IMR-90 (cell line): ENCODE data around the gene RANBP9.
A peak's percentile ranks its signal among the peaks of the same experiment; 100 is the strongest.

ENCODE experiments used
- CEBPB ChIP-seq: IDR thresholded peaks from 2 replicates; pipeline ENCODE4 v1.6.1; 2012; ENCODE audit warnings: low read depth, low read length, improper control_type of control experiment
- CHD1 ChIP-seq: IDR thresholded peaks from 2 replicates; pipeline ENCODE4 v1.6.1; 2012; ENCODE audit warnings: low read depth, low read length, improper control_type of control experiment
- FOS ChIP-seq: fragments of 150-350 bp; IDR thresholded peaks from 2 replicates; pipeline ENCODE4 v1.6.1; 2016; ENCODE audit warnings: low read depth, low read length
- MAZ ChIP-seq: IDR thresholded peaks from 2 replicates; pipeline ENCODE4 v1.6.1; 2012; ENCODE audit warnings: low read depth, mild to moderate bottlenecking, low read length, improper control_type of control experiment, moderate library complexity, borderline replicate concordance
- NFE2L2 ChIP-seq: fragments of 150-350 bp; IDR thresholded peaks from 2 replicates; pipeline ENCODE4 v1.6.1; 2016; ENCODE audit warnings: low read depth, mild to moderate bottlenecking, low read length
- POLR2A ChIP-seq: IDR thresholded peaks from 2 replicates; pipeline ENCODE4 v1.6.1; 2012; ENCODE audit warnings: mild to moderate bottlenecking, low read depth, low read length
- RAD21 ChIP-seq: IDR thresholded peaks from 2 replicates; pipeline ENCODE4 v1.6.1; 2012; ENCODE audit warnings: low read length, improper control_type of control experiment
- RCOR1 ChIP-seq: IDR thresholded peaks from 2 replicates; pipeline ENCODE4 v1.6.1; 2012; ENCODE audit warnings: mild to moderate bottlenecking, low read length, improper control_type of control experiment; ENCODE audit not compliant: insufficient replicate concordance
- TF ChIP-seq, protein P1 (sequence below): conservative IDR thresholded peaks from 2 replicates; pipeline ENCODE4 v1.5.1; 2012; ENCODE audit warnings: mild to moderate bottlenecking, low read depth, low read length, improper control_type of control experiment

DNA sequence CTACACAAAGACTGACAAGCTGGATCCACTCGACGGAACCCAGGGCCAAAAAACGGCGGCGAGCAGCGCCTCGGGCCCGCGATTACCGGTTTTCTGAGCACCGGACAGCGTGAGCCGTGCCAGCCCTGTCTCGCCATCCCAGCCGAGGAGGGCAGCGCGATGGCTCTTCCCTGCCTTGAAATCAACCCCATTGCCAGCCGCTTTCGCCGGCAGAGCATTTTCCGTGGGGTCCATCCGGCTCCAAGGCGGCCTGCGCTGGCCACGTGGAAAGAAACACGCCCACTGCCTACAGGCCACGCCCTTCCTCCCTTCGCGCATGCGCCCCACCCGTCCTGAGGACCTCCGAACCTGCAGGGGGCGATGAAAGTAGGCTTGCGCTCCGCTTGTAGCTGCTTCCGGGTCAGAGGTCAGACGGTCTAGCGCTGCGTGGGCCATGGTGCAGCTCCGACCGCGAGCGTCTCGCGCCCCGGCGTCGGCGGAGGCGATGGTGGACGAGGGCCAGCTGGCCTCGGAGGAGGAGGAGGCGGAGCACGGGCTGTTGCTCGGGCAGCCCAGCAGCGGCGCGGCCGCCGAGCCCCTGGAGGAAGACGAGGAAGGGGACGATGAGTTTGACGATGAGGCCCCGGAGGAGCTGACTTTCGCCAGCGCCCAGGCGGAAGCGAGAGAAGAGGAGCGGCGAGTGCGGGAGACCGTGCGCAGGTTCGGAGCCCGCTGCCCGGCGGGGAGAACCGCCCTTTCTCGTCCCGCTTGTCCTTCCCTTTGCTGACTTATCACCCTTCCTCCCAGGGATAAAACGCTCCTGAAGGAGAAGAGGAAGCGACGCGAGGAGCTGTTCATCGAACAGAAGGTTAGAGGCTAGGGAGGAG, 96.5 kb downstream of the RANBP9 start, which contains the start of gene NOL7:
- TF ChIP-seq, protein P1, sequence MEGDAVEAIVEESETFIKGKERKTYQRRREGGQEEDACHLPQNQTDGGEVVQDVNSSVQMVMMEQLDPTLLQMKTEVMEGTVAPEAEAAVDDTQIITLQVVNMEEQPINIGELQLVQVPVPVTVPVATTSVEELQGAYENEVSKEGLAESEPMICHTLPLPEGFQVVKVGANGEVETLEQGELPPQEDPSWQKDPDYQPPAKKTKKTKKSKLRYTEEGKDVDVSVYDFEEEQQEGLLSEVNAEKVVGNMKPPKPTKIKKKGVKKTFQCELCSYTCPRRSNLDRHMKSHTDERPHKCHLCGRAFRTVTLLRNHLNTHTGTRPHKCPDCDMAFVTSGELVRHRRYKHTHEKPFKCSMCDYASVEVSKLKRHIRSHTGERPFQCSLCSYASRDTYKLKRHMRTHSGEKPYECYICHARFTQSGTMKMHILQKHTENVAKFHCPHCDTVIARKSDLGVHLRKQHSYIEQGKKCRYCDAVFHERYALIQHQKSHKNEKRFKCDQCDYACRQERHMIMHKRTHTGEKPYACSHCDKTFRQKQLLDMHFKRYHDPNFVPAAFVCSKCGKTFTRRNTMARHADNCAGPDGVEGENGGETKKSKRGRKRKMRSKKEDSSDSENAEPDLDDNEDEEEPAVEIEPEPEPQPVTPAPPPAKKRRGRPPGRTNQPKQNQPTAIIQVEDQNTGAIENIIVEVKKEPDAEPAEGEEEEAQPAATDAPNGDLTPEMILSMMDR, result peak; percentile 98
- TF ChIP-seq RCOR1 (no peak), FOS (no peak), MAZ (peak; percentile 81; the same call in 1 of the 2 replicates), RAD21 (0 out of 2 replicates have a peak, but pooled peaks have one; percentile 0), CHD1 (0 out of 2 replicates have a peak, but pooled peaks have one; percentile 39), POLR2A (peak; percentile 83), NFE2L2 (no peak), CEBPB (no peak)
